Kidney (tissue), 14 donors: ENCODE measurements around the gene ST3GAL3. TPM values are rescaled to one million over a fixed set of nuclear protein-coding genes. Genes with fewer than 3 reads are reported as not detected.

Experiments
- DNase-seq, 5 donors: peaks; one replicate each; pipeline ENCODE4 v3.0.0-alpha.2; 2013 to 2020
- FAIRE-seq: peaks from 2 replicates; lab custom pipeline; 2012; peaks lifted over from hg19 to GRCh38; lab: Jason Lieb, UNC
- H3K27ac ChIP-seq, 2 donors: one replicate each; pipeline ENCODE4 v1.7.0; 2013; ENCODE audit warnings: low read depth in 2 of 2, low read length in 2 of 2, inconsistent platforms in 1 of 2
- H3K27me3 ChIP-seq: one replicate; pipeline ENCODE4 v1.7.1; 2013; ENCODE audit warnings: low read length, inconsistent platforms; ENCODE audit not compliant: control insufficient read depth, insufficient read depth
- H3K36me3 ChIP-seq, 3 donors: one replicate each; pipeline versions ENCODE4 v1.7.0 to v1.7.1; 2013; ENCODE audit warnings: low read length in 3 of 3, control low read depth in 1 of 3, inconsistent platforms in 1 of 3; ENCODE audit not compliant: insufficient read depth in 3 of 3, control insufficient read depth in 2 of 3
- H3K4me1 ChIP-seq, 3 donors: one replicate each; pipeline versions ENCODE4 v1.7.0 to v1.7.1; 2013; ENCODE audit warnings: low read length in 3 of 3, inconsistent platforms in 1 of 3, low read depth in 1 of 3; ENCODE audit not compliant: control insufficient read depth in 2 of 3, insufficient read depth in 2 of 3
- H3K4me3 ChIP-seq, 3 donors: one replicate each; pipeline versions ENCODE4 v1.7.0 to v1.8.1; 2013; ENCODE audit warnings: low read length in 3 of 3, control low read depth in 1 of 3, inconsistent platforms in 1 of 3
- H3K9ac ChIP-seq, 3 donors: one replicate each; pipeline versions ENCODE4 v1.7.0 to v1.7.1; 2013; ENCODE audit warnings: low read length in 3 of 3, control low read depth in 1 of 3, inconsistent platforms in 1 of 3
- H3K9me3 ChIP-seq, 3 donors: one replicate each; pipeline versions ENCODE4 v1.7.0 to v1.7.1; 2013; ENCODE audit warnings: low read length in 3 of 3, control low read depth in 1 of 3, inconsistent platforms in 1 of 3; ENCODE audit not compliant: control insufficient read depth in 2 of 3, insufficient read depth in 1 of 3
- intact Hi-C: fragments of 100-400 bp; cut with DNase I; formaldehyde crosslinking; loops from one replicate; pipeline ENCODE4 v1.11.1; 2022
- microRNA-seq: library from miRNA; unstranded; fragments of <30 nt; microRNA quantifications from one replicate; pipeline ENCODE4 v1.2.0, GENCODE V29; 2020
- polyA plus RNA-seq: library from polyadenylated mRNA; stranded (reverse); fragments of 350-450 nt; fragmentation: Illumina TruSeq; extraction: RNeasy Lipid Tissue Mini Kit (QIAGEN cat#74804); gene quantifications from one replicate; pipeline ENCODE4 v1.2.3, GENCODE V29; 2014; ENCODE audit warnings: low read depth, low replicate concordance; ENCODE audit not compliant: insufficient read depth
- total RNA-seq: library from RNA; stranded (reverse); fragmentation: NEBNext Ultra II Directional; extraction: Animal tissue kit (Norgen Biotek cat#: 25700); gene quantifications from one replicate; pipeline ENCODE4 v1.2.1, GENCODE V29; 2021
- TF ChIP-seq, protein P1 (sequence below): IDR thresholded peaks from 3 replicates; pipeline ENCODE4 v1.5.1; 2012; ENCODE audit warnings: mild to moderate bottlenecking, moderate library complexity, borderline replicate concordance; ENCODE audit not compliant: insufficient read depth; ENCODE audit errors: extremely low read depth
- donor health status: control.
- donor health status: control.
- donor health status: control.
- donor health status: control.
- donor health status: control.
- donor health status: DM: yes; HTN: yes; CAD: no.
- donor health status: Normal renal cell carcinoma (clear cell type).

Gene ST3GAL3
- total and polyA plus RNA-seq, 2 donors from 2014 or later: 15.3 to 21.3 TPM

DNA sequence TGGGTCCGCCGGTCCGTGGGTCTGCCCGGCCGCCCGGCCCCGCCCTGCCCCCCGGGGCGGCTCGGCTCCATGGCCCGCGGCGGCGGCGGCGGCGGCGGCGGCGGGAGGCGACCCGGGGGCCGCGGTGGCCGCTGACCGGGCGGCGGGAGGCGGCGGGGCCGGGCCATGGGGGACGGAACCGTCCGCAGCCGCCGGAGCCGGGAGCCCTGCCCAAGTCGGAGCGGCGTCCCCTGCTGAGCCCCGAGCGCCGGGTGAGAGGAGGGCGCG lies 271.9 kb downstream of the ST3GAL3 start:
- no peaks in the 10 kb centered on the region for H3K9me3 ChIP-seq
- DNase-seq (no peak), FAIRE-seq (no peak)
- H3K36me3 ChIP-seq: peaks cover 4 to 26% (median 5%) of the 10 kb centered on the region in 3 donors
- no peak overlapping the region for H3K9ac ChIP-seq
- H3K4me1 ChIP-seq: peaks cover 0 to 33% (median 7%) of the 10 kb centered on the region in 3 donors
- H3K27me3 ChIP-seq: no peaks in the 10 kb centered on the region
- H3K4me3 ChIP-seq: peak overlapping the region in 1 of 3 donors; percentile 49
- intact Hi-C loops: no loop called here
- H3K27ac ChIP-seq: no peak overlapping the region
- TF ChIP-seq, protein P1, sequence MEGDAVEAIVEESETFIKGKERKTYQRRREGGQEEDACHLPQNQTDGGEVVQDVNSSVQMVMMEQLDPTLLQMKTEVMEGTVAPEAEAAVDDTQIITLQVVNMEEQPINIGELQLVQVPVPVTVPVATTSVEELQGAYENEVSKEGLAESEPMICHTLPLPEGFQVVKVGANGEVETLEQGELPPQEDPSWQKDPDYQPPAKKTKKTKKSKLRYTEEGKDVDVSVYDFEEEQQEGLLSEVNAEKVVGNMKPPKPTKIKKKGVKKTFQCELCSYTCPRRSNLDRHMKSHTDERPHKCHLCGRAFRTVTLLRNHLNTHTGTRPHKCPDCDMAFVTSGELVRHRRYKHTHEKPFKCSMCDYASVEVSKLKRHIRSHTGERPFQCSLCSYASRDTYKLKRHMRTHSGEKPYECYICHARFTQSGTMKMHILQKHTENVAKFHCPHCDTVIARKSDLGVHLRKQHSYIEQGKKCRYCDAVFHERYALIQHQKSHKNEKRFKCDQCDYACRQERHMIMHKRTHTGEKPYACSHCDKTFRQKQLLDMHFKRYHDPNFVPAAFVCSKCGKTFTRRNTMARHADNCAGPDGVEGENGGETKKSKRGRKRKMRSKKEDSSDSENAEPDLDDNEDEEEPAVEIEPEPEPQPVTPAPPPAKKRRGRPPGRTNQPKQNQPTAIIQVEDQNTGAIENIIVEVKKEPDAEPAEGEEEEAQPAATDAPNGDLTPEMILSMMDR: no peak

DNA sequence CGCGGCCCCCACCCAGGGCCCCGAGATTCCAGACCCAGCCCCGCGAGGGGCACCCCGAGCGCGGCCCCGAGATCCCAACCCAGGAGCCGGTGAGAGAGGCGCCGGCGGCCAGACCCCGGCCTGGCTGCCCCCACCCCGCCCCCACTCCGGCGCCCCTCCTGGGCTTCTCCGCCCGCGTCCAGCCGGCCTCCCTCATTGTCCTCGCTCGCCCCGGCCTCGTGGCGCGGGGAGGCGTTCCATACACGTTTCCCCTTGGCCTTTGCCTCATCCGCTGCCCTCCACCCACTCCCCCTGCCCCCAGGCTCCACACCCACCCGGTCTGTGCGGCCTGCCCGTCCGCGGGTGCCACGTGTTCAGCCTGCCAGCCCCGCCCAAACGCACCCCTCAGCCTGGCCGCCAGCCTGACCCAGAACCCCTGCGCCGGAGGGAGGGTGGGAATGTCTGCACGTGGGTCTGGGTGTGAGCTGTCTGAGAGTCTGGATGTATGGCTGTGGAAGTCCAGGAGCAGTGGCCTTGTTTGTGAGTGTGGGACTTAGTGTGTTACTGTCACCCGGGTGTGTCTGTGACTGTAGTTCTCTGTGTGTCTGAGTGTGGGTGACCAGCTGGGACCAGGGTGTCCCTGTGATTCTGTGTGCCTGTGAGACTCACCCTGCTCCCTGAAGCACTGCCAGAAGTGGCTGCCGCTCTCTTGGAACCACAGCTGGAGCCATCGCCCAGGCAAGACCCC lies 272.4 kb downstream of the ST3GAL3 start:
- TF ChIP-seq, protein P1: no peak
- DNase-seq (peak in 4 of 5 donors; percentile 34 to 84 (median 47)), FAIRE-seq (no peak)
- intact Hi-C loops: no loop called here
- Histone ChIP-seq H3K9ac (peak overlapping the region in 2 of 3 donors; percentile 3 to 46), H3K27ac (no peak overlapping the region), H3K4me1 (peaks cover 0 to 30% (median 7%) of the 10 kb centered on the region in 3 donors), H3K4me3 (peak overlapping the region; percentile 28 to 49 (median 40)), H3K36me3 (peaks cover 4 to 26% (median 5%) of the 10 kb centered on the region in 3 donors), H3K9me3 (no peaks in the 10 kb centered on the region), H3K27me3 (no peaks in the 10 kb centered on the region)

DNA sequence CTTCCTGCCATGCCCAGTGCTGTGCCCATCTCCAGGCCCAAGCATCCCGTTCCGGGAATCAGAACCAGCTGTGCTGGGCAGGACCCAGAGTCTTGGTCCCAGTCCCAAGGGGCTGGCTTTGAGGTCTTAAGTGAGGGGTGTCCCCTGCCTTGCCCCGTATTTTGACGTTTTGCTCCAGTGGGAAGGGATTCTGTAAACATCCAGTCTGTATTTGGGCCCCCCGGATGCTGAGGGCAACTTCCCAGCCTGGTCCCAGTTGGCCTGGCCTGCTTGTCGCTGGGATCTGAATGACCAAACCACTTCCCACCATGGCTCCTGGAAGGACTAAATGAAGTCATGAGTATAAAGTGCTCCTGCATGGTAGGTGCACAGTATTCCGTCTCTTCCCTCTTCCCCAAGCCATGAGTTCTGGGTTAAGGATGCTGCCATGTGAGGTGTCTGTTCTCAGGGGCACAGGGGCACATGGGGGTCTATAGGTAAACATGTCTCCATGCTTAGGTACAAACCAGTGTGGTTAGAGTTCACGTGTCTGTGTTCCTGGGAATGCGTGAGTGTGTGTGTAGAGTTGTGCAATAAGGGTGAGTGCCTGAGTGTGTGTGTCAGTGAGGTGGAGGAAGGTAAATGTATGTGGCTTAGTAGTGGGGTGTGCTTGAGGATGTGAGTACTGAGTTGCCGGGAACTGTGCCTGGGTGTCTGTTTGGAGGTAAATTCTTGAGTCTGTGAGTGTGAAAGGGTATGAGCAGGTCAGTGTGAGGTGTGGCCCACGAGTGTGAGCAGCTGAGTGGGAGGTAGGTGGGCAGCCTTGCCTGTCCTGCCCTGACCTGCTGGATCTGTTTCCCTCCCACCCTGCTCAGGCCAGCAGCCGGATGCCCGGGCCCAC lies 273.2 kb downstream of the ST3GAL3 start:
- Histone ChIP-seq H3K9ac (peak overlapping the region in 1 of 3 donors; percentile 46), H3K27ac (no peak overlapping the region), H3K27me3 (no peaks in the 10 kb centered on the region), H3K36me3 (peaks cover 4 to 26% (median 5%) of the 10 kb centered on the region in 3 donors), H3K9me3 (no peaks in the 10 kb centered on the region), H3K4me1 (peaks cover 0 to 30% (median 7%) of the 10 kb centered on the region in 3 donors), H3K4me3 (peak overlapping the region; percentile 28 to 49 (median 40))
- TF ChIP-seq, protein P1: no peak
- FAIRE-seq: no peak
- DNase-seq: peak in 1 of 5 donors; percentile 72
- intact Hi-C loops: no loop called here

Small RNAs within 50 kb of the gene (microRNA-seq; reads per million reads assigned to microRNA genes)
- gene MIR6079: not detected

Other genes with a start within 250 kb of the ST3GAL3 start
- gene PTPRF, start 176.7 kb upstream of the ST3GAL3 start, total RNA-seq: 197 TPM
- gene PTPRF, start 176.7 kb upstream of the ST3GAL3 start, polyA plus RNA-seq: 39.5 TPM
- gene KDM4A, start 57.4 kb upstream of the ST3GAL3 start, total RNA-seq: 35.2 TPM
- 11.3 TPM for gene KDM4A, start 57.4 kb upstream of the ST3GAL3 start, polyA plus RNA-seq
- gene ARTN, start 226.3 kb downstream of the ST3GAL3 start, total RNA-seq: 1.9 TPM
- 4.3 TPM for gene ARTN, start 226.3 kb downstream of the ST3GAL3 start, polyA plus RNA-seq
- gene IPO13, start 239.4 kb downstream of the ST3GAL3 start, total RNA-seq: 33.8 TPM
- gene IPO13, start 239.4 kb downstream of the ST3GAL3 start, polyA plus RNA-seq: 56.1 TPM